ENCODE results near the gene BOLL. TPM values are rescaled to one million over a fixed set of nuclear protein-coding genes. Genes with fewer than 3 reads are reported as not detected.
A peak's percentile ranks its signal among the peaks of the same experiment; 100 is the strongest.
"Not testable (repeated sequence)": the region's sequence is repeated elsewhere in the genome, so short reads cannot be mapped to it uniquely, and the experiment has no call there.

Gene BOLL, protein sequence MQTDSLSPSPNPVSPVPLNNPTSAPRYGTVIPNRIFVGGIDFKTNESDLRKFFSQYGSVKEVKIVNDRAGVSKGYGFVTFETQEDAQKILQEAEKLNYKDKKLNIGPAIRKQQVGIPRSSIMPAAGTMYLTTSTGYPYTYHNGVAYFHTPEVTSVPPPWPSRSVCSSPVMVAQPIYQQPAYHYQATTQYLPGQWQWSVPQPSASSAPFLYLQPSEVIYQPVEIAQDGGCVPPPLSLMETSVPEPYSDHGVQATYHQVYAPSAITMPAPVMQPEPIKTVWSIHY
- total RNA-seq, result 0.10 TPM

DNA sequence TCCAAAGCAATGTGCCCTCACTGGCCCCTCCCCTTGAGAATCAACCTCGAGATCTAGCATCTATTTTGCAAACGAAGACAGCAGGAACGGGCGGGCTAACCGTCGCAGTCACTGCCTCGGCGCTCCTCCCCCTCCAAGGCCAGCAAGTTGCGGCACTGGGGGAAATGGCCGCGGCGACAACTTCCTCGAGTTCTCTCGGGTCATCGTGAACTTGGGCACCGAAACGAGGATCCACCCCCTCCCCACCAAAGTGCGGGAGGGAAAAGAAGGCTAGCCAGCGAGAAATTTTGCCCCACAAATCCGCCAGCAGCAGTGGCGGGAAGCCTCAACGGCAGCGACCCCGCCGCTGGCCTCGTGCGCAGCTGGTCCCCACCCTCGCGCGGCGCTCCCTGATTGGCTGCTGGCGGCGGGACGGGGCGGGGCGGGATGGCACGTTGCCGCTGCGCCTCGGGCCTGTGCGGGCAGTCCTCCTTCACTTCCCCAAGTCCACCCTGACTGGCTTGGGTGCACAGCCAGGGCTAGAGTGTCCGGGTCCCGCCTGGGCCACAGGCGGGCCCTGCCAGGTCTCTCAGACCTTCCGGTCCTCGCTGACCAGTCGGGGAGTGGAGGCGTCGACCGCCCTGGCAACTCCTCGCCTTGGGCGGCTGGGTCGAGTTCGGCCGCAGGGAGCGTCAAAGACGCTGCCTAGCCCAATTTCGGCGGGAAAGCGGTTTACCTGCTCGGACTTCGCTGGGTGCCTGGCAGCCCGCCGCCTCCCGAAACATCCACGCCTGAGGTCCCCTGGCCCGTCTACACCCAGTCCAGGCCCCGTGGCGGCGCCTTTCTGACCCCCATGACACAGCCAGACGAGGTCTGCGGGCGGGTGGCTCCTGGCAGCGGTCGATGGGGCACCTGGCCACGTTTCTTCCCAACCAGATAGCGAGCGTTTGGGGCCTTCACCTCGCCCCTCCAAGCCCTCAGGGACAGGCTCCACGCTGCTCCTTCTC, at the start of gene BOLL:
Gene BOLL (minus strand): TSS at position 364 of the 986 bp plus-strand sequence. CDS start 3,469 bp downstream, outside the sequence.
- DNase-seq, result no peak

DNA sequence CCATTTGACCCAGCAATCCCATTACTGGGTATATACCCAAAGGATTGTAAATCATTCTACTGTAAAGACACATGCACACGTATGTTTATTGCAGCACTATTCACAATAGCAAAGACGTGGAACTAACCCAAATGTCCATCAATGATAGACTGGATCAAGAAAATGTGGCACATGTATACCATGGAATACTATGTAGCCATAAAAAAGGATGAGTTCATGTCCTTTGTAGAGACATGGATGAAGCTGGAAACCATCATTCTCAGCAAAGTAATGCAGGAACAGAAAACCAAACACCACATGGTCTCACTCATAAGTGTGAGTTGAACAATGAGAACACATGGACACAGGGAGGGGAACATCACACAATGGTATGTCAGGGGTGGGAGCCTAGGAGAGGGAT, 49.7 kb upstream of the BOLL start:
- not testable (repeated sequence) for DNase-seq

DNA sequence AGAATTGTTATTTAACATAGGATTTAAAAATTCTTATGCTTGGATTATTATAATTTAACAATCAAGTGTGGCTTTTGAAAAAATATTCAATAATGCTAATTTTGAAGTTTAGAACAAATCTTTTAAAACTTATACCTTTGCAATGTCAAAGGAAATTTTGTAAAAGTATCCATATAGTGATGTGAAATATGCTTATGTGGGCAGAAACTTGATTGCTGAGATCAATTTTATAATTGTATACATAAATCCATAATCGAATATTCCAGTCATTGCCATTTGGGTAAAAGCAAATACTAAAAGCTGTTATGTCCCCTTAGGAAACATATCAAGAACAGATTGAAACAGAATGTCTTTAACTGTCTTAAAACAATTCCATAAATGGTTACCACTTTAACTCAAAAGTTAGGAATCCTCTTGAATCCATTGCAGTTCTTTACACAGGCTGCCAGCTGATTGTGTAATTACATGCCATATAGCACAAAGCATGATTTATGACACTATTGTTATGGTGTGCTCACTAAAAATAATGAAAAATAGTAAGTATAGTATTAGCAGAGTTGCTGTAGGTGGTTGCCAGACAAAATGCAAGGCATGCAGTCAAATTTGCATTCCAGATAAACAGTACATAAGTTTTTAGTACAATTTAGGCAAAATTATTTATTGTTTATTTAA, 43.5 kb upstream of the BOLL start:
- peak; percentile 24 for DNase-seq

DNA sequence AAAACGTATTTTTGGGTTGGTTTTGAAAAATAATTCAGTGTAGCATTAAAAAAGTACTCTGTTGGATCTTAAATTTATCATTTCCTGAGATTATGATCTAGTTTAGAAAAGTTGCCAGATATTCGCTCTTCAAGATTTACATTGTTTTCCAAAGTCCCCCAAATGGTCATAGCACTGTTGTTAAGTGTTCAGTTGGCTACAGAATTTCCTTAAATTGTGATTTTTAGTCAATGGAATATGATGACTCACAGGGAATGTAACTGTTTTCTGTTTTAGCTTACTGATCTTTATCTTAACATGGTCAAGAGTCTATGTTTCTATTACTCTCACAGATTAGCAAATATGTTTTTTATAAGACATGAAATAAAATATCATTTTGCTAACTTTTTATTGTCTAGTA, 42.5 kb upstream of the BOLL start:
- DNase-seq, result no peak

DNA sequence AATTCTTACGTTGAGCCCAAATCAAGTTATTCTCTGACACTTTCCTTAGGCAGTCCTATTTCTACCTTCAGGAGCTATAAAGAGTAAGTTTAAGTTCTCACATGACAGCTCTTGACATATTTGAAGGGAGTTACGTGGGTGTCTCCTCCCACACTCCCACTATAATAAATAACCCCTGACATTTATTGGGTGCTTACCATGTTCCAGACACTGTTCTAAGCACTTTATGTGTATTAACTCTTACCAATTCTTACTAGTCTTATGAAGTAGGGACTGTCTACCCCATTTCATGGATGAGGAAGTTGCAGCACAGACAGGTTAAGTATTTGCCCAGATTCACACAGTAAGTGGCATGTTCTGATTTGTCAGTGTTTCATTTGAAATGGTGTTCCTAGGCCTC, 37.2 kb upstream of the BOLL start:
- no peak for DNase-seq

DNA sequence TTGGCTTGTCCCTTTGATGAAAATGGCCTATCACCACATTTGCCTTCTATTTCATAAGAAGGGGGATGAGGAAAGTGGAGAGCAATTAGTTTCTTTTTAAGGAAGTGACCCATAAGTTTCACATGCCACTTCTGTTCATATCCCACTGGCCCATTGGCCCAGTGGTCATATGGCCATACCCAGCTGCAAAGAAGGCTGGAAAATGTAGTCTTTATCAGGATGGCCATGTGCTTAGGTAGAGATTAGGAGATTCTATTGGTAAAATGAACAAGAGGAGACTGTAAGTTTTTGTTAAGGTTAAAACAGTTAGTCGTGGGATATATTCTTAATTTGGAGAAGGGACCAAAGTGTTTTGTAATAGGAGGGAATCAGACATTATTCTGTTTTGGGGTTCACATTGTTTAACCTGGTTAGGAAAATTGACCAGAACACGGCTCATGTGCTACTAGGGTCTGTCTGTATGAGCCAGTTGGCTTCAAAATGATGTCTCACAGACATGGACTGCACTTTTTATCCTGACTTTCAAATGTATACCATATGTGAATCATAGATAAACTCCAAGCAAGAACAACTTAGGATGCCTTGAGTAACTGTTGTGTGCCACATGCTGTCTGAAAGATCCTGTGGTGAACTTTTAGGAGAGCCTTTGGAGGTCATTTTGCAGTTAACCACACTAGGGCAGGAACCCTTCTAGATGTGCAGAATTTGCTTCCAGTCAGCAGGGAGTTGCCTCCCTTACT, 36.6 kb upstream of the BOLL start:
- DNase-seq, result no peak

DNA sequence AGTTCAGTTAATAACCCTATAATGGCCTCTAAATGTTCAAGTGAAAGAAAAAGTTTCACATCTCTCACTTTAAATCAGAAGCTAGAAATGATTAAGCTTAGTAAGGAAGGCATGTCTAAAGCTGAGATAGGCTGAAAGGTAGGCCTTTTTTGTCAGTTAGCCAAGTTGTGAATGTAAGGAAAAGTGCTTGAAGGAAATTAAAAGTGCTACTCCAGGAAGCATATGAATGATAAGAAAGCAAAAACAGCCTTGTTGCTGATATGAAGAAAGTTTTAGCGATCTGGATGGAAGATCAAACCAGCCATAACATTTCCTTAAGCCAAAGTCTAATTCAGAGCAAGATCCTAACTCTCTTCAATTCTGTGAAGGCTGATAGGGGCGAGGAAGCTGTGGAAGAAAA, 29.4 kb upstream of the BOLL start:
- no peak for DNase-seq

DNA sequence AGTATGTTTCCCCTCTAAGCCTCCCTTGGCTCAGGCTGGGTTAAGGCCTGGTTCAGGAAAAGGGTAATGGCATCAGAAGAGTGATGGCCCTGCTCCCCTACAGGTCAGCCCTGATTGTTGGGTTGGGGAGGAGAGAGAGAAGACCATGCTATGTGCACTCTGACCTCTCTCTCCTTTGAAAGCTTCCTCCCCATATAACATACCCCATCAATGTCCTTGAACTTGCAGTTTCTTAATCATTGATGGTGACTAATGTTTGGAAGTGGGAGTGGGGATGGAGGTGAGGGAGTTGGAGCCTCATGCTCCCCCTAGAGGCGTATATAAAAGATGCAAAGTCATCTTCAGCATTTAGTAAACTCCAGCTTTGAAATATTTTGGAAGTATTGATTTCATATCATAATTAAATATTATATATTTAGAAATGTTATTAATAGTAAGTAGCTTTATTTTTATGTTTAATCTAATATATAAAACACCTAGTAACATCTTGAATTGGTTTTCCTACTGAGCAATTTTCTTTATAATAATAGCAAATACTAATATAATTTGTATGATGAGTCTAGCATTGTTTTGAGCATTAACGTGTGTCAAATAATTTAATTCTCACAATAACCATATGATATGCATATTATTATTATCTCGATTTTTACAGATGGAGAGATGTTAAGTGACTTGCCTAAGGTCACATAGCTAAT, 28.1 kb upstream of the BOLL start:
- no peak for DNase-seq

DNA sequence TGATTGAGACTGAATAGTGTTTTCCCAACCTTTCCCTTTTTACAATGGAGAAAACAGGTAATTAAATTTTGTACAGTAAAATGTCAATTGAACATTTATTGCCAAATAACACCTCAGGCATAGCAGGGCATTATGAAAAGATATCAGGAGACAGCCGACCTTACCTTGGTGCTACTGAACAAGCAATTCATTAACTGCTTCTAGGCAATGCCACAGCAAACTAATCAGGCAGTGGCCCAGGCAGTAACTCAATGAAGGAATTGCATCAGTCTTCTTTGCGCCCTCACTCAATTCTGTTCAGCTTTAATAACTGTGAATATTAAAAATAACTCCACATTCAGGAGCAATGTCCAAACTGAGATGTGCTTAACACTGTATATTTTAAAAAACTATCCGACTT, 25.4 kb upstream of the BOLL start:
- no peak for DNase-seq

DNA sequence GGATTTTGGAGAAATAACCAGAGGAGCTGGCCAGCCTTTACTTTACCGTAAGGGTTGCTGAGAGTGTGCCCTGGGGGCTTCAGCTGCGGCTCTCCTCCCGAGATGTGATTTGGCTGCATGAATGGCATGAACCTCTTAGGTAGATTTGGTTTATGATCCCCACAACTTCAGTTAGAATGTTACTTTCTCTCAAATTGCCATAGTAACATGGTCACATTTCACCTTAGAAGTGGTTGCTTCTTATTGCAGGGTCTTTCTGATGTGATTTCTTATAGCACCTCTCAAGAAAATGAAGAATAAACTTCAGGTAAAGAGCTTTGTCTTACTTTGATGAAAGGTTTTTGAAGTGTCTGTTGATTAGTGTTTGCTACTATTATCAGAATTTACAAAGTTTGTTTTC, 24.9 kb upstream of the BOLL start:
- DNase-seq, result no peak

DNA sequence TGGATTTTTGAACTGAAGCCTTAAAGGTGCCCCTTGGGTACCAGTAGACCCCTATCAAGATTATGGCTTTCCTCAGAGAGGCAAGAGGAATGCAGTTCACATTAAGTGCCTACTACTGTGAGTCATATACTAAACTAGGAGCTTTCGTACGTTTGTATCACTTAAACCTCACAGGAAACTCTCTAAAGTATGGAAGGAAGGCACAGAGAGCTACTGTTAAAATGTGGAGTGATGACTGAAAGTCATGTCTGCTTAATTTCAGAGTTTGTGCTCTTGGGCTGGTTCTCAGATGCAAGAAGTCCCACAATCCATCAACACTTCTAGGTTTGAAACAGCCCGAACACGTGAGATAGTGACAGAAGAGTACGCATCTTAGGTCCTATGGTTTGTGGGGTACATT, 23.9 kb upstream of the BOLL start:
- DNase-seq, result no peak

DNA sequence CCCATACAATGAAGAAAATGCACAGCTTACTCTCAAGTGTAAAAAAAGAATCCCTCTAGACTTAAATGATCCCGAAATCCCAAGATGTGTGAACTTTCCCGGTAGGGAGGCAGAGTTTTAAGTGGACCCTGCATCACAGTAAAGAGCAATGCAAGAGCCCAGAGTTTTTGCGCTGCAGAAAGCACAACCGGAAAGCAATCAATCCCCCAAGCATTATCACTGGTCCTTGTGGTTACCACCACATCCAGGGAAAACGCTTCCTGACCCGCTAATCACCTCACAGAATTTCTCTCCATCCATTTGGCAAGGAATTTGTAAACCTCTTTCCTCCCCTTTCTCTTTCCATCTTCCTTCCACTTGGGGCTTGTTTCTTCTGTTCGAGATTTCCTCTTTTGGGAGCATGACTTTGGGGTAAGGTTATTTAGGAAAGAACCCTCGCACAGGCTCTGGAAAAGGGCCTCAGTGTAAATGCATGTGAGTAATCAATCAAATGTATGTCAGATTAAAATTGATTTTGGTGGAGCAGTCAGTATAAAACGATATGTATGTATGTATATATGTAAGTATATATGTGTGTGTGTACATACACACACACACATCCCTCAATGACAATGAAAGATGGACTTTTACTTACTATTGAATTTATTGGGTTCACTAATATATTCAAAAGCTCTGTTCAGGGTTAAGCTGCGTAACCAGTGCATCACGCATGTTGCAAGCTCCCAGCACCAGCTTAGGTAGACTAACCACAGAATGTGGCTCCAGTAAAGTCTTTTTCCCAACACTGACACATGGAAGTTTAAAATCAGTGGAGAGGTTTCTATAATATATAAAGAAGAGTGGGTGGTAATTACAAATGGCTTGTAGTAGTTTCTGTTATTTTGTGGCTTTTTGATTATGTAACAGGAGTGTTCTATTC, 20.9 kb upstream of the BOLL start:
- DNase-seq, result no peak

DNA sequence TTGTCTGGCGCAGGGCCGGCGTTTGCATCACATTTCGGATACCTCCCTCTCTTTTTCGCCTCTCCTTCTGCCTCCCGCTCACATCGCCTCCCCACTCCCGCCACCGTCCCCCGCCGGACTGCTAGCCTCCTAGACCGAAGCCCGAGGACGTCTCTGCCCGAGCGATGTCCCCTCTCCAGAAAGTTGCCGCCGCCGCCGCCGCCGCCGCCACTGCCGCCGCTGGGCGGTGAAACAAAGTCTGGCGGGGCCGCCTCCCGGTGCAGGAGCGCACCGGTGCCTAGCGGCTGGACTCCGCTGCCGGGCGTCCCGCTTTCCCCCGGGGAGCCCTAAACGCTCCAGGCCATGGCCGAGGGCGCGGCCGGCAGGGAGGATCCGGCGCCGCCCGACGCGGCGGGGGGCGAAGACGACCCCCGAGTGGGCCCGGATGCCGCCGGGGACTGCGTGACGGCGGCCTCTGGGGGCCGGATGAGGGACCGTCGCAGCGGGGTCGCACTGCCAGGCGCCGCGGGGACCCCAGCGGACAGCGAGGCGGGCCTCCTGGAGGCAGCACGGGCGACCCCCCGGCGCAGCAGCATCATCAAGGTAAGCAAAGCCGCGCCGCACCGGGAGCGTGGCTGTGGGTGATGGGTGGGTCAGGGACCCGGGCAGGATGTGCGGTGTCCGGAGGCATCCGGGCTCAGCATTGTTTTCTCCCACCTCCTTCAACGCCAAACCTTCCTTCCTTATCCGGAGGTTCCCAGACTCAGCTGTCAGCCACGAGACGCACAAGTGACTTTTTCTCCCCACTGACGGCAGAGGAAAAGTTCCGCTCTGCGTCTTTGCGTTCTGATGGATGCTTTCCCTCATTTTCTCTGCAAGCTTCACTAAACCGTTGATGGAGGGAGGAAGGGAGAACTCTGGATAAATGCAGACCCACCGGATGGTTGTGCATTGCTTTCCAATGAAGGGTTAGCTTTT, 19.9 kb upstream of the BOLL start:
- no peak for DNase-seq

DNA sequence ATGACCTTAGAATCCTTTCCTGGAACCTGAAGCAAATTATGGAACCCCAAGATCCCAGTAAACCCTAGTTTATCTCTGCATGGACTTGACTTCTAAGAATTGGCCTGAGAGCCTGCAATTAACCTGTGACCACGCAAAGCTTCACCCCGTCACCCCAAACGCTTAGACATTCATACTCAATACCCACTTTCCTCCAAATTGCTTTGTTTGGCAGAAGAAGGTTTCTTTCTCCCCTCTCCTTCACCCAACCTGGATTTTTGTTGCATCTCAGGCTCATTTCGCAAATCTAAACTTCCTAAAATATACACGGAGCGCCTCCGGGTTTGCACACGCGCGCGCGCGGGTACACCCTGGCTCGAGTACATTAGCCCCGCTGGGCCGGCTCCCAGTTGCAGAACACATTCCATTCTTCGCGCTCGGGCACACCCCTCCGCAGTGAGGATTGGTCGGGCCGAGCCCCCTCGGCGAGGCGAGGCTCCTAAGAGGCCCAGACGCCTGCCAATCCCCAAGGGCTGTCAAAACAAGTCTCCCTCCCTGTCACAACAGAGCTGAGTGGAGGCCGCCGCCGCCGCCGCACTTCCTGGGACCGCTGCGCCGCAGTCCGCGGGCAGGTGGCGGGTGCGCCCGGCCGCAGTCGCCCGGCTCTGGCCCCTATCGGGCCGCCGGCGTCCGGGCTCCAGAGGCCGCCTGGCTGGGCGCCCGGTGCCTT, 19.1 kb upstream of the BOLL start, which contains the start of gene PLCL1:
Gene PLCL1 (plus strand): TSS at position 545 of the 709 bp plus-strand sequence.
- DNase-seq, result peak; percentile 74

DNA sequence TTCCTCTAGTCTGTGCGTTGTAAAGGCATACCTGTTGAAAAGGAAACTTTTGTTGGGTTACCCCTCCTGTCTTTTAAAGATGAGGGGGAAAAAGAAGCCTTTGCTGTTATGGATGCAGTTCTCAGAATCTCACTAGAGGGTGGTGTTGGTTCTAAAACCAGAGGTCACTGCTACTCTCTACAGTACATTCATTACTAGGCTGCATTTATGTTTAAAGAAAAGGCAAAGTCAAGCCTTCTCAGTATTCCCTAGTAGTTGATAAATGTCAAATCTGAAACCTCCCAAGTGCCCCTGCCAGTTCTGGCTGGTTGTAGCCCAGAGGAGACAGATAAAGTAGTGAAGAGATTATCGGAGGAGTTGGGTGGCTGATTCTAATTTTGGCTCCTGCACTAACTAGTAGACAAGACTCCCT, 17.9 kb upstream of the BOLL start:
- DNase-seq, result peak; percentile 47

DNA sequence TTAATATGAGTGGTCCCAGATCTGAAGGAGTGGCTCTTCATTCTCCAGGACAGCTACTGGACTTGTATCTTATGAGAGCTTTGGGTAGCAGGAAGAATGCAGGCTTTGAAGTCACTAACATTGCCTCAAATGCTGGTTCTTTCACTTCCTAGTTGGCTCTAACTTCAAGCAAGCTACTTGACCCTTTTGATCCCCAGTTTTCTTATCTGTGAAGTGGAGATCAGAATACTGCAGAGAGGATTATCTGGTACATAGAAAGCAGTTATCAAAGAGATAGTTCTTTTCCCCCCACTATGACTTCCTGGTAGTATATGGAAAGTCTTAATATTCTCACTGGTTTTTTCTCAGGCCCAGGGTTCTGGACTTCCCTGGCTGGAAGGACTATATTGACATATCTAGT, 15.9 kb upstream of the BOLL start:
- no peak for DNase-seq

DNA sequence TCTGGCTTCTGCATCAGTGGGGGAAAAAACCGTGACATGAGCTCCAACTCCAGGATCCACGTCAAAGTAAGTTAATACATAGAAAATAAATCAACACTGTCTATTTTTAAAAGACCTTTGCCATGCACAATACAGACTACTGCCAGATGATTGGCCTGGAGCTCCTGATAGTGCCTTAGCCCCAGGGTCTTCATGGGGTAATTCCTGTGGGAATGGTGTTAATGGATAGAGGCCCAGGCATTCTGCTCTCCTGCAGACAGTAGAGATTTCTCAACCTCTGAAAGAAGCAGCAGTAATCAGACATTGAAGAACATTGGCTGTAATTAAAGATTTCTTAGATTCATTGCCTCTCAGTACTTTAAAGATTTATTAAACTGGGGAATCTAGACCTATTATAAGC, 15.0 kb upstream of the BOLL start:
- DNase-seq, result no peak

DNA sequence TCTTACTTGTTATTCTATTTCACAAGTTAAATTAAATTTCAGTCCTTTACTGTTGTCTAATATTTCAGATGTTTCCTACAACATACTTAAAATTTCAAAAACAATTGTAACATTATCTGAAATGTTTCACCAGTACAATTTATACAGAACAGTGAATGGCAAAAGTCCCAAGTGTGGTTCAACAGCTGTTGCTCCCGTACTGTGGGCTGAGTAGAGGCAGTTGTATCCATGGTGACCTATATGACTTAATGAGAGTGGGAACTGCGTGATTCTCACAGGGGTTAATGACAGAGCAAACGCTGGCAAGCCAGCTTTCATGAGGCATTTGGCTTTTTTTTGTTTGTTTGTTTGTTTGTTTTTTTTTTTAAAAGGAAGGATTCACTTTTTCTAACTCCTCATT, 13.9 kb upstream of the BOLL start:
- DNase-seq, result no peak
